Hematopoietic multipotent progenitor cell treated with erythropoietin and hydrocortisone succinate and interleukin-3 and kit ligand, for 15 days (in vitro differentiated cells): ENCODE measurements around the gene DRC3.
A peak's percentile ranks its signal among the peaks of the same experiment; 100 is the strongest.

Source experiments
- DNase-seq: peaks from one replicate; pipeline ENCODE4 v3.0.0-alpha.2; 2015; ENCODE audit warnings: low spot score

DRC3 gene

DNA sequence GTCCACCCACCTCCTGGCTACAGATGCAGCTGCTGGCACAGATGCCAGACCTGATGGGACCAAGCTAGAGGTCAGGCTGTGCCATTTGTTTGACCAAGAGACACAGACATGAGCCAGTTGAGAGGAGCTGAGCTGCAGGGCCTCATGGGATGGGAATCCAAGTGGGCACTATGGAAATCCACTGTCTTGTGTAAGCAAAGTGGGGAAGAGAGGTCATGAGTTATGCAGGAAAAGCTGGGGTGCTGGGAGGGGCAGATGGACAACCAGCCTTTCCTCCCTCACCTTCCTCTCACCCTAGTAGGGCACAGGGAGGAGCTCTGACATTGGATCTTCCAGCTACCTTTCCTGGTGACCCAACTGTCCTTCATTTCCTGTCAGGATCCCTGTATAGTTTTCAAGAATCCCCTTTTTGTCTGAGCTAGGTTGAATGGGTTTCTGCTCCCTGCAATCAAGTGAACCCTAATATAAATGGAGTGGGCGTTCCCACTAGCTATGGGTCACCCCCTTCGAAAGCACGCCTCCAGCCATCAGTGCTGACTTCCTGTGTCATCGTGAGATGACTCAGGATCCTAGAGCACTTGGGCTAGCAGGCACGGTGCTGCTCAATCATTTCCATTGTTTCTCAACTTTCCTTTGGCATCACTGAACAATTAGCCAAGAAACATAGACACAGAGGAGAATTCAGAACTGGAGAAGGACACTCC lies 52.7 kb downstream of the DRC3 start:
- DNase-seq: no peak

GRCh38 chr17:18025945-18026776 lies 53.5 kb downstream of the DRC3 start:
- no peak for DNase-seq

- DNase-seq: no peak
These were observed 54.6 kb downstream of the DRC3 start for GRCh38 chr17:18027280-18027679.

DNA sequence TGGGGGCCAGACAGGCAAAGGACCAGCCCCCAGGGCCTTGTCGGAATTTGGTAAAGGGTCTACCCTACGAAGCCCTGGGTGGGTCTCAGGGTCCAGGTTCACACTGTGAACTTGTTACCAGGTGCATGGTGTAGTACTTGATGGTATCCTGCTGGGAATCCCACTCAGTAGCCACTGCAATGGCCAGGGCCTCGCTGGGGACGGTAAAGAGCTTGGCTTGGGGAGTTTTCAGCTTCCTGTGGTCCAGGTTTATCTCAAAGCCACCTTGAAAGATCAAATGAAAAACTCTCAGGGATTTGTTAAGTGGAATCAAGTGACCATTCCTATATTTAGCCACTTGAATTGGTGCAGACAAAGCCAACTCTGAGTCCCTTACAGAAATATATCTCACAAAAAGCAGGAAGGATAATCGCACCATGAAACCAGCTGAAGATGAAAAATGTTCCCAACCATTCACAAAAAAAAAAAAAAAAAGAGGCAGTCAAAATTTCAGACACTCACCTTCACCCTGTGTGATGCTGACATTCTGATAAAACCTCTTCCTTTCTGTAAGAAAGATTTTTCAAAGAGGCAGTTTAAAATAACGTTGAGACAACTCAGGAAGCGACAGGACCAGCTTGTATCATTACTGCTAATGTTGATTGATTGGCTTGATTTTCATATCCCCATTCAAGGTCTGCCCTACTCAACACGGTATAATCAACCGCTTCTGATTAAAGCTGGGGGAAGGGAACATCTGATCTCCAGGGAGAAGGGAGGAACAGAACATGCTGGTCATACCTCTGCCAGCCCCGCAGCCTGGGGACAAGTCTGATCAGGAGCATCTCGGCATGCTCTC lies 55.7 kb downstream of the DRC3 start:
- no peak for DNase-seq

GRCh38 chr17:18028952-18029540 lies 56.4 kb downstream of the DRC3 start:
- no peak for DNase-seq

GRCh38 chr17:18031955-18032354 lies 59.3 kb downstream of the DRC3 start:
- no peak for DNase-seq

- DNase-seq: peak; percentile 83
These were observed 60.9 kb downstream of the DRC3 start for GRCh38 chr17:18033442-18034099.

GRCh38 chr17:18035704-18036103 lies 63.0 kb downstream of the DRC3 start:
- DNase-seq: peak; percentile 54

GRCh38 chr17:18037486-18037885 lies 64.8 kb downstream of the DRC3 start:
- no peak for DNase-seq

- DNase-seq: no peak
These were observed 65.6 kb downstream of the DRC3 start for GRCh38 chr17:18038149-18038850.

GRCh38 chr17:18038861-18039534 lies 66.3 kb downstream of the DRC3 start, which contains the start of the genes ATPAF2 and GID4:
TSS of gene ATPAF2 (minus strand) at chr17:18039168. CDS start at chr17:18039013, 155 bp downstream.
TSS of gene GID4 (plus strand) at chr17:18039408. CDS start at chr17:18039465, 57 bp downstream.
- DNase-seq: peak; percentile 99

DNA sequence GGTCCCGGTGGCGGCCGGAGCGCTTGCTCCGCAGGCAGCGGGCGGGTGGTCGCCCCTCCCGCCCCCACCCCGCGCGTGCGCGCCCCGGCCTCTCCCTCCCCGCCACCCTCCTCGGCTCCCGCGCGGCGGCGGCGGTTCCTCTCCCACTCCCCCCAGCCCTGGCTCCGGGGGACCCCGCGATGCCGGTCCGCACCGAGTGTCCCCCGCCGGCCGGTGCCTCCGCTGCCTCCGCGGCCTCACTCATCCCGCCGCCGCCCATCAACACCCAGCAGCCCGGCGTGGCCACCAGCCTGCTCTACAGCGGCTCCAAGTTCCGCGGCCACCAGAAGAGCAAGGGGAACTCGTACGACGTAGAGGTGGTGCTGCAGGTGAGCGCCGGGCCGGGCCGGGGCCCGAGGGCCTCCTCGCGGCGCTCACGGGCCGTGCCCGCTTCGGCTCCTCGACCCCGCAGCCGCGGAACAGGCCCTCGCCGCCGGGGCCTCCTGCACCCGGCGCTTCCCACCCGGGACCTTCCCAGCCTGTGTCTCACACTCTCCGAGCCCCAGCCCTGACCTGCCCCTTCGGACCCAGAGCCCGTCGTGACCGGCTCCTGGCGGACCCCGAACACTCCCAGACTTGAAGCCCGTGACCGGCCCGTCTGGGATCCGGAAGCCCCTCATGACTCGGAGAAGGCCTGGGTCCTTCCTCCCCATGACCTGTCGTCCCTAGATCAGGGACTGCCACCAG lies 67.0 kb downstream of the DRC3 start:
- DNase-seq: peak; percentile 51

- DNase-seq: no peak
These were observed 67.7 kb downstream of the DRC3 start for GRCh38 chr17:18040261-18040858.

DNA sequence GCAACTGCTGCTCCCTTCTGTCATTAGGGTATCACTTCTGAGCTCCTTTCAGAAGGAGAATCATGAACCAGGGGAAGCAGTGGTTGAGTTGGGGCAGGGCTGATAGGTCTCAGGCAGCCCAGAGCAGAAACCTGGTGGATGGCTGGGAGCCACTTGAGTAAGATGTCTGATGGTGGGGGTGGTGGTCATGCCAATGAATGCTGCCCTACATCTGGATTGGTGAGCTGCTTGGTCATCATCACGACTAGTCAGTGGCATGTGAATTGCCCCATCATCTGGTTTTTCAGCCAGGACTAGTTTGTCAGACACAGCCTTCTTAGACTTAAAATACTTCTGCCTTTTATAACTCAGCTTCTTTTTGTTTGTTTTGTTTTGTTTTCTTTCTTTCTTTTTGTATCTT lies 69.1 kb downstream of the DRC3 start:
- no peak for DNase-seq

- peak; percentile 45 for DNase-seq
These were observed 70.3 kb downstream of the DRC3 start for GRCh38 chr17:18042983-18043382.

- DNase-seq: no peak
These were observed 70.8 kb downstream of the DRC3 start for GRCh38 chr17:18043491-18043890.

DNA sequence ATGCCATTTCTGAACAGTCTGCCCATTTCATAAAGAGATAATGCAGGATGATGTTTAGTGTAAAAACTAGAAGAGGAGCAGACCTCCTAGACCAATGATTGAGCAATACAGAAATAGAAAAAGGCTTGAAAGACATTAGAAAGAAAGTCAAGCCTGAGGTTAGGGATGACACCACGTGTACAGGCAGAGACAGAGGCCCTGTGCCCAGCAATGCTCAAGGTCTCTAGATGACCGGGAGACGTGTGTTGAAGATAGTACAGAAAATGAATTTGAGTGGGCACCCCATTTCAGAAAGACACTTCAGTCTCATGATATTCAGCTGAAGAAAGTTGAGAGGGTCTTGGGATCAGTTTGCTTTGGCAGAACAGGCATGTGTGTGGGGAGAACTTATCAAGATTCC lies 71.9 kb downstream of the DRC3 start:
- DNase-seq: no peak

- DNase-seq: no peak
These were observed 73.2 kb downstream of the DRC3 start for GRCh38 chr17:18045691-18046350.

- DNase-seq: no peak
These were observed 82.9 kb downstream of the DRC3 start for GRCh38 chr17:18055597-18055996.
